Chondrocyte (in vitro differentiated cells): ENCODE data around the gene HNF4A. TPM values are rescaled to one million over a fixed set of nuclear protein-coding genes. Genes with fewer than 3 reads are reported as not detected.

Source experiments
- DNase-seq: peaks from one replicate; pipeline ENCODE4 v3.0.0; 2021; ENCODE audit warnings: mixed read lengths, low spot score
- H3K27ac Mint-ChIP-seq: one replicate; pipeline ENCODE4 v1.8.0; 2021; ENCODE audit warnings: mild to moderate bottlenecking, moderate library complexity, mixed read lengths; ENCODE audit not compliant: unreplicated experiment
- H3K27me3 Mint-ChIP-seq: 2 replicates; pipeline ENCODE4 v1.8.0; 2021; ENCODE audit warnings: low read depth, mixed read lengths
- H3K36me3 Mint-ChIP-seq: 2 replicates; pipeline ENCODE4 v1.8.0; 2021; ENCODE audit warnings: low read depth, mixed read lengths
- H3K4me1 Mint-ChIP-seq: 2 replicates; pipeline ENCODE4 v1.8.0; 2021; ENCODE audit warnings: low read depth, mild to moderate bottlenecking, mixed read lengths
- H3K4me3 Mint-ChIP-seq: one replicate; pipeline ENCODE4 v1.8.0; 2021; ENCODE audit warnings: mild to moderate bottlenecking, moderate library complexity, mixed read lengths; ENCODE audit not compliant: unreplicated experiment
- H3K9me3 Mint-ChIP-seq: 2 replicates; pipeline ENCODE4 v1.8.0; 2021; ENCODE audit warnings: low read depth, mixed read lengths
- total RNA-seq: library from RNA; stranded (reverse); gene quantifications from 3 replicates; pipeline ENCODE4 v1.2.1, GENCODE V29; 2021
- TF ChIP-seq, protein P1 (sequence below): fragments of 200-600 bp; sonication (generic); IDR thresholded peaks from 2 replicates; pipeline ENCODE4 v1.5.0; 2021; ENCODE audit warnings: antibody characterized with exemption, mild to moderate bottlenecking, moderate library complexity

The HNF4A gene
- total RNA-seq, 1 donor from 2014 or later = not detected

GRCh38 chr20:44436393-44436792, 80.9 kb downstream of the HNF4A start:
- H3K4me3 Mint-ChIP-seq = no peak overlapping the region
- H3K27ac Mint-ChIP-seq = no peak overlapping the region
- no peak for DNase-seq
- no peaks in the 10 kb centered on the region for H3K36me3 Mint-ChIP-seq
- H3K4me1 Mint-ChIP-seq = no peaks in the 10 kb centered on the region
- TF ChIP-seq, protein P1, sequence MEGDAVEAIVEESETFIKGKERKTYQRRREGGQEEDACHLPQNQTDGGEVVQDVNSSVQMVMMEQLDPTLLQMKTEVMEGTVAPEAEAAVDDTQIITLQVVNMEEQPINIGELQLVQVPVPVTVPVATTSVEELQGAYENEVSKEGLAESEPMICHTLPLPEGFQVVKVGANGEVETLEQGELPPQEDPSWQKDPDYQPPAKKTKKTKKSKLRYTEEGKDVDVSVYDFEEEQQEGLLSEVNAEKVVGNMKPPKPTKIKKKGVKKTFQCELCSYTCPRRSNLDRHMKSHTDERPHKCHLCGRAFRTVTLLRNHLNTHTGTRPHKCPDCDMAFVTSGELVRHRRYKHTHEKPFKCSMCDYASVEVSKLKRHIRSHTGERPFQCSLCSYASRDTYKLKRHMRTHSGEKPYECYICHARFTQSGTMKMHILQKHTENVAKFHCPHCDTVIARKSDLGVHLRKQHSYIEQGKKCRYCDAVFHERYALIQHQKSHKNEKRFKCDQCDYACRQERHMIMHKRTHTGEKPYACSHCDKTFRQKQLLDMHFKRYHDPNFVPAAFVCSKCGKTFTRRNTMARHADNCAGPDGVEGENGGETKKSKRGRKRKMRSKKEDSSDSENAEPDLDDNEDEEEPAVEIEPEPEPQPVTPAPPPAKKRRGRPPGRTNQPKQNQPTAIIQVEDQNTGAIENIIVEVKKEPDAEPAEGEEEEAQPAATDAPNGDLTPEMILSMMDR = no peak
- peaks cover 35% of the 10 kb centered on the region for H3K27me3 Mint-ChIP-seq
- no peaks in the 10 kb centered on the region for H3K9me3 Mint-ChIP-seq

GRCh38 chr20:44437497-44437896, 82.0 kb downstream of the HNF4A start:
- peak; percentile 30 for DNase-seq
- Mint-ChIP-seq H3K4me1 (no peaks in the 10 kb centered on the region), H3K27ac (no peak overlapping the region), H3K27me3 (peaks cover 28% of the 10 kb centered on the region), H3K36me3 (no peaks in the 10 kb centered on the region), H3K4me3 (no peak overlapping the region), H3K9me3 (no peaks in the 10 kb centered on the region)
- TF ChIP-seq, protein P1 = no peak

- peak; percentile 34 for DNase-seq
- Mint-ChIP-seq H3K4me1 (no peaks in the 10 kb centered on the region), H3K27me3 (peaks cover 20% of the 10 kb centered on the region), H3K4me3 (no peak overlapping the region), H3K36me3 (no peaks in the 10 kb centered on the region), H3K27ac (no peak overlapping the region), H3K9me3 (no peaks in the 10 kb centered on the region)
- TF ChIP-seq, protein P1 = no peak
These were observed 83.3 kb downstream of the HNF4A start for GRCh38 chr20:44438782-44439181.

DNA sequence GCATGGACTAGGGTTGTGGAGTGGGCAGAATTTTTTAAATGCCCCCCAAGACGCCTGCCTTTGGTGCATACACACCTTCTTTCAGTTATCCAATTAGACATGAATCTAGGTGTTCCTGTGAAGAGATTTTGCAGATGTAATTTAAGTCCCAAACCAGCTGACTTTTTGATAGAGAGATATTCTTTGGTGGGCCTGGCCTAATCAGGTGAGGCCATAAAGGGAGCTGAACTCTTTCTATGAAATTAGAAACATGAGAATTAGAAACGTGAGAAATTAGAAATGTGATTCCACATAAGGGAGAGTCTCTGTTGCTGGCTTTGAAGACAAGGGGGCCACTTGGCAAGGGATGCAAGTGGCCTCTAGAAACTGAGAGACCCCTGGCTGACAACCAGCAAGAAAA, 83.8 kb downstream of the HNF4A start:
- H3K9me3 Mint-ChIP-seq = no peaks in the 10 kb centered on the region
- peaks cover 19% of the 10 kb centered on the region for H3K27me3 Mint-ChIP-seq
- no peak for DNase-seq
- H3K27ac Mint-ChIP-seq = no peak overlapping the region
- TF ChIP-seq, protein P1 = no peak
- H3K4me1 Mint-ChIP-seq = no peaks in the 10 kb centered on the region
- H3K4me3 Mint-ChIP-seq = no peak overlapping the region
- H3K36me3 Mint-ChIP-seq = no peaks in the 10 kb centered on the region

DNA sequence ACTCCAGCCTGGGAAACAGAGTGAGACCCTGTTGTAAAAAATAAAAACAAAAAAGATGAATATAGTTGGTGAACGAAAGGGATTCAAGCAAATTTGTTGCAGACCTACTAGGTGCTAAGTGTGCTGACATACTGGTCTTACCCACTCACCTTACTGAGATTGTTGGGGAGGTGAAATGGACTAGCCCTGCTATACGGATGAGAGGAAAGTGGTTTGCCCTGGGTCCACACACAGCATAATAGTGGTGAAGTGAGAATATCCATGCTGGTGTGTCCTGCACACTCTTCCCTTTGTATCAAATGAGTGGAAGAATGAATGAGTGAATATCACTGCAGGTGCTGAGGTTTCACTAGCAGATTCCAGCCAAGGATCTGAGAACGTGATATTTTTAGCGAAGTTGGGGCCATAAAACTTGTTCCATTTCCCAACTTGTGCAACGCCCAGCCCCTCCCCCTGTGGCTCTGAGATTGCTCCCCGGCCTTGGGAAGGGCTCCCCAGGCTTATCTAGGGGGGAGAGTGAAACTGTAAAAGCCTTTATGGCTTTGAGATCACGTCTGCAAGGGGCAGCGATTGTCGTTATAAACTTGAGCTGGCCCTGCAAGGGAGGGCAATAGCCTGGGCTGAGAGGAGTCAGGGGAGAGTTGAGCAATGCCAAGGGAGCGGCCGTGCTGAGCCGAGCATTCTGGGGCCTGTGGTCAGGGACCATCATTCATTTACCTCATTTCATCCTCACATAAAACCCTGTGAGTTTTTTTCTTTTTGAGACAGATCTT, 87.0 kb downstream of the HNF4A start:
- no peaks in the 10 kb centered on the region for H3K4me1 Mint-ChIP-seq
- H3K36me3 Mint-ChIP-seq = no peaks in the 10 kb centered on the region
- TF ChIP-seq, protein P1 = no peak
- DNase-seq = peak; percentile 36
- no peak overlapping the region for H3K27ac Mint-ChIP-seq
- peaks cover 19% of the 10 kb centered on the region for H3K27me3 Mint-ChIP-seq
- H3K9me3 Mint-ChIP-seq = no peaks in the 10 kb centered on the region
- no peak overlapping the region for H3K4me3 Mint-ChIP-seq
